Activated CD4-positive, CD25-positive, alpha-beta regulatory T cell treated with anti-CD3 and anti-CD28 coated beads, Interleukin-2, amount 50 U/mL, for 16 hours (primary cell): ENCODE data around the gene ITIH4.

Experiments used
- DNase-seq: peaks from one replicate; pipeline ENCODE4 v3.0.0-alpha.2; 2020; ENCODE audit warnings: low read depth, low spot score

The ITIH4 gene

GRCh38 chr3:52848617-52849016, 18.1 kb upstream of the ITIH4 start:
- DNase-seq = no peak

- DNase-seq = no peak
These were observed 17.3 kb upstream of the ITIH4 start for GRCh38 chr3:52847726-52848125.

GRCh38 chr3:52847241-52847640, 16.8 kb upstream of the ITIH4 start:
- DNase-seq = no peak

GRCh38 chr3:52846432-52846965, 16.0 kb upstream of the ITIH4 start:
- no peak for DNase-seq

- DNase-seq = no peak
These were observed 15.4 kb upstream of the ITIH4 start for GRCh38 chr3:52845691-52846431.

- no peak for DNase-seq
These were observed 14.7 kb upstream of the ITIH4 start for GRCh38 chr3:52845157-52845556.

- no peak for DNase-seq
These were observed 14.0 kb upstream of the ITIH4 start for GRCh38 chr3:52844290-52844975.

- DNase-seq = no peak
These were observed 13.4 kb upstream of the ITIH4 start for GRCh38 chr3:52843881-52844280.

GRCh38 chr3:52843108-52843865, 12.8 kb upstream of the ITIH4 start:
- no peak for DNase-seq

- no peak for DNase-seq
These were observed 12.0 kb upstream of the ITIH4 start for GRCh38 chr3:52842424-52842823.

- no peak for DNase-seq
These were observed 11.5 kb upstream of the ITIH4 start for GRCh38 chr3:52841981-52842340.

GRCh38 chr3:52841211-52841980, 10.9 kb upstream of the ITIH4 start:
- no peak for DNase-seq

GRCh38 chr3:52839892-52840545, 9.5 kb upstream of the ITIH4 start:
- no peak for DNase-seq

- no peak for DNase-seq
These were observed 8.8 kb upstream of the ITIH4 start for GRCh38 chr3:52839268-52839575.

GRCh38 chr3:52838561-52839267, 8.2 kb upstream of the ITIH4 start:
- no peak for DNase-seq

- DNase-seq = no peak
These were observed 6.5 kb upstream of the ITIH4 start for GRCh38 chr3:52836986-52837385.

- no peak for DNase-seq
These were observed 6.0 kb upstream of the ITIH4 start for GRCh38 chr3:52836471-52836845.

GRCh38 chr3:52835766-52836470, 5.4 kb upstream of the ITIH4 start:
- DNase-seq = no peak

GRCh38 chr3:52834871-52835501, 4.5 kb upstream of the ITIH4 start, which contains the start of gene MUSTN1:
Gene MUSTN1, minus strand, starts transcription at chr3:52835019. Its CDS starts 71 bp downstream, at chr3:52834948.
- DNase-seq = no peak
